ENCODE measurements around the gene RPL13A. TPM values are rescaled to one million over a fixed set of nuclear protein-coding genes. Genes with fewer than 3 reads are reported as not detected.

Gene RPL13A
- total RNA-seq, 1 experiment from 2014 or later, result 2,661 TPM

- peak; percentile 70 for DNase-seq (ENCODE audit: low read depth)
Observed at GRCh38 chr19:49506575-49507105, 19.2 kb downstream of the RPL13A start.

- DNase-seq (ENCODE audit: low read depth), result no peak
Observed at GRCh38 chr19:49507803-49508494, 20.5 kb downstream of the RPL13A start.

GRCh38 chr19:49512970-49513745 lies 25.8 kb downstream of the RPL13A start:
- DNase-seq (ENCODE audit: low read depth), result peak; percentile 51

- DNase-seq (ENCODE audit: low read depth), result no peak
Observed at GRCh38 chr19:49513746-49514118, 26.3 kb downstream of the RPL13A start.

DNA sequence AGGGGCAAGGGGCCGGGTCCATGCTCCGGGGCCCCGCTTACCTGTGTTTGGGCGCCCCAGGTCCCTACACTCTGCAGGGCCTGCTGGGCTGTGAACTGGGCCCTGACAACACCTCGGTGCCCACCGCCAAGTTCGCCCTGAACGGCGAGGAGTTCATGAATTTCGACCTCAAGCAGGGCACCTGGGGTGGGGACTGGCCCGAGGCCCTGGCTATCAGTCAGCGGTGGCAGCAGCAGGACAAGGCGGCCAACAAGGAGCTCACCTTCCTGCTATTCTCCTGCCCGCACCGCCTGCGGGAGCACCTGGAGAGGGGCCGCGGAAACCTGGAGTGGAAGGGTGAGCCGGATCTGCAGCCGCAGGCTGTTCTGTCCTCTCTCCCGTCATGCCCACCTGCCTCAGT lies 26.7 kb downstream of the RPL13A start:
- no peak for DNase-seq (ENCODE audit: low read depth)

- no peak for DNase-seq (ENCODE audit: low read depth)
Observed at GRCh38 chr19:49515767-49516166, 28.4 kb downstream of the RPL13A start.

- DNase-seq (ENCODE audit: low read depth), result no peak
Observed at GRCh38 chr19:49518033-49518432, 30.6 kb downstream of the RPL13A start.

- no peak for DNase-seq (ENCODE audit: low read depth)
Observed at GRCh38 chr19:49520705-49521319, 33.4 kb downstream of the RPL13A start.

- no peak for DNase-seq (ENCODE audit: low read depth)
Observed at GRCh38 chr19:49524812-49525455, 37.5 kb downstream of the RPL13A start.

GRCh38 chr19:49528211-49528771 lies 40.9 kb downstream of the RPL13A start:
- DNase-seq (ENCODE audit: low read depth), result peak; percentile 83

GRCh38 chr19:49530708-49531107 lies 43.3 kb downstream of the RPL13A start:
- no peak for DNase-seq (ENCODE audit: low read depth)

- DNase-seq (ENCODE audit: low read depth), result no peak
Observed at GRCh38 chr19:49533551-49534488, 46.4 kb downstream of the RPL13A start.

- no peak for DNase-seq (ENCODE audit: low read depth)
Observed at GRCh38 chr19:49534632-49535385, 47.4 kb downstream of the RPL13A start.

GRCh38 chr19:49536921-49537462 lies 49.6 kb downstream of the RPL13A start:
- DNase-seq (ENCODE audit: low read depth), result no peak

DNA sequence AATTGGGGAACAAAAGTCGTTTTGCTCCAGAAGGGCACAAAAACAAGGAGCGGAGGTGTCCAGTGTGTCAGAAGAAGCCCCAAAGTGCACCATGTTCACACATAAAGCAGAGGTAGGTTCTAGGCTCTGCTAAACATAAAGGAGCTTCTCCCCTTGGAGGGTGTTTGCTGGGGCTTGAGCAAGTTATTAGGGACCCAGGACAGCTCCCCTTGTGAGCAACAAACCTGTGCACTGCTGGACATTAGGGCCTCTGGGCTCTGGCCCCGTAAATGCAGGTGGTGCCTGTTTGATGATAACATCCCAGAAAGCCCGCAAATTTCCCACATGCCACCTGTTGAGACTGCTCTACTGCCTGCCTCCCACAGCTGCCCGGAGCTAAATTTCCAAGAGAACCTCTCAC lies 51.2 kb downstream of the RPL13A start:
- DNase-seq (ENCODE audit: low read depth), result no peak

- DNase-seq (ENCODE audit: low read depth), result no peak
Observed at GRCh38 chr19:49539192-49539952, 52.0 kb downstream of the RPL13A start.
